Inflammatory macrophage treated with lipopolysaccharide for 4 hours (primary cell): ENCODE results near the gene KLF7.

Experiments
- DNase-seq: peaks from one replicate; pipeline ENCODE4 v3.0.0-alpha.2; 2020

The KLF7 gene

GRCh38 chr2:207148020-207148419, 17.7 kb downstream of the KLF7 start:
- no peak for DNase-seq

- DNase-seq, result peak; percentile 57
Observed at GRCh38 chr2:207144173-207144785, 21.5 kb downstream of the KLF7 start.

- DNase-seq, result peak; percentile 83
Observed at GRCh38 chr2:207143215-207144172, 22.3 kb downstream of the KLF7 start.

GRCh38 chr2:207142461-207142860, 23.3 kb downstream of the KLF7 start:
- DNase-seq, result peak; percentile 73

- peak; percentile 56 for DNase-seq
Observed at GRCh38 chr2:207141386-207141785, 24.4 kb downstream of the KLF7 start.

DNA sequence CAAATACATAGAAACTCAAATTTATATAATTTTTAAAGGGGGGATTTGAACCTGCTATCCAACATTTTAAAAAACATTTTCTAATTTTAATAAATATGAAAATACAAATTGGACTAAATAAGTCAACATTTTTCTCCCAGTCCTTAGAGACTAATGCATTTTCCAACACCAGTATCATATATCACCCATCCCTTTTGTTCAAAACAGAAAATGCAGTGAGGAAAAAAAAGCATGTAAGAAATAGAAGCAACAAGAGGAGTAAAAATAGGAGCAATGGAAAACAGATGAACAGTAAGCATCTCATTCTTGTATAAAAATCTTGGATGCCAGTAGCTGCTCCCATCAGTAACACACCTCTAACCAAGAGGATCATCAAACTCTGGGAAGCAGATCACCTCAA, 25.5 kb downstream of the KLF7 start:
- DNase-seq, result no peak

DNA sequence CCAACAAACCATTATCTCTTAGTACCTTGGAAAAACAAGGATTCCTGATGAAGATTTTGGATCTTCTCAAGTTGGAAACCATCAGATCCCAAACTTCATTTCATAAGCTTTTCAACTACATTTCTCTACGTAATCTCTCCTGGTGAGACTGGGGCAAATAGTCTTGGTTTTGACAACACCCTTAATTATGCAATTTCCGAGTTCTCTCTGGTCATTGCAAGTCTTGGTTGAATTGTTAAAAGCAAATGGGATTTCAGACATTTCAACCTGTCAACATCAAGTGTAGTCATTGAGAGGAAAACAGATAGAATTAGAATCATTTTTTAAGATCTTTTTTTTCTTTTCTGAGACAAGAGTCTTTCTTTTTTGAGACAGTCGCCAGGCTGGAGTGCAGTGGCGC, 26.2 kb downstream of the KLF7 start:
- DNase-seq, result peak; percentile 86

DNA sequence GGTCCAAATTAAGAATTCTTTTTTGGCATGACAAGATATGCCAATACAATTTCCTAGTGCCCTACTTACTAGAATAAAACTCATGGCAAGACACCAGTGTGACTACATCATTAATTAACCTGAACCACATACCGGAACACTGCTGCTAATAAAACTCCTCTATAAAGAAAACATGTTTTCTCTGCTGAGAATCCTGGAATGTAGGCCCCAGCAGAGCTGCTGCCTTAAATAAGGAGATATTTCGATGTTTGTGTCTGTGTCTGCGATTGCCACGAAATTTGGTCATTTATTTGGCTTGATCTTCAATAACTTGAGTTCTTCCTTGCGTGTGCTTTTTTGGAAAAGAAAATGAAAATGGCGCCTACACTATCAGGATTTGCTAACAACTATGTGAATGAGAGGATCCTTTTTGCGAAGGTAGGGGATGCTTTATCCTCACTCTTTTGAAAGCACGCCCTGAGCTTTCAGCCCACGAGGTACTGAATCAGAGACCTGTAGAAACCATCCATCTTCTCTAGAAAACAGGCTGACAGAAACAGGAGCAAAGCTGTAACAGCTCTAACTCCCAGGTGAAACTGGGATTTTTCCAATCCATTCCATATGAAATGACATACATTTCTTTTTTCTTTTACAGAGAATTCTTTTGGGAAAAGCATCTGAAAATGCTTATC, 27.0 kb downstream of the KLF7 start:
- DNase-seq, result no peak

- DNase-seq, result no peak
Observed at GRCh38 chr2:207137596-207138337, 28.0 kb downstream of the KLF7 start.

DNA sequence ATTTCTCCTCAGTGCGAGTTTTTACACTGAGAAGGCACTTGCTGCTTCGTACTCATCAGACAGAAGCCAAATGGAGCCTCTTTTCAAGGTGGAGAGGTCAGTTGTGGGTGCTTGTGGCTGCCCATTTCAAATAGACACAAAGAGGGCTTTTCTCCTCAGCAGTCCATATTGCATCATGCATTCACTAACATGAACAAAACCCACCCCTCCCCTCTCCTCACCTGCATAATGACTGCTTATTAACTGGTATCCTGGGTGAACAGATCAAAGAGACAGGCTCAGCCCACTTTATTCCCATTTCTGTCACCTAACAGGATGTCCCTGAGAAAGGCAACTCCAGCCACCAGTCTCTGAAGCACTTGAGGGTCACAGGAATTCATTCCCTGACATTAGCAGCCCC, 28.9 kb downstream of the KLF7 start:
- DNase-seq, result no peak

DNA sequence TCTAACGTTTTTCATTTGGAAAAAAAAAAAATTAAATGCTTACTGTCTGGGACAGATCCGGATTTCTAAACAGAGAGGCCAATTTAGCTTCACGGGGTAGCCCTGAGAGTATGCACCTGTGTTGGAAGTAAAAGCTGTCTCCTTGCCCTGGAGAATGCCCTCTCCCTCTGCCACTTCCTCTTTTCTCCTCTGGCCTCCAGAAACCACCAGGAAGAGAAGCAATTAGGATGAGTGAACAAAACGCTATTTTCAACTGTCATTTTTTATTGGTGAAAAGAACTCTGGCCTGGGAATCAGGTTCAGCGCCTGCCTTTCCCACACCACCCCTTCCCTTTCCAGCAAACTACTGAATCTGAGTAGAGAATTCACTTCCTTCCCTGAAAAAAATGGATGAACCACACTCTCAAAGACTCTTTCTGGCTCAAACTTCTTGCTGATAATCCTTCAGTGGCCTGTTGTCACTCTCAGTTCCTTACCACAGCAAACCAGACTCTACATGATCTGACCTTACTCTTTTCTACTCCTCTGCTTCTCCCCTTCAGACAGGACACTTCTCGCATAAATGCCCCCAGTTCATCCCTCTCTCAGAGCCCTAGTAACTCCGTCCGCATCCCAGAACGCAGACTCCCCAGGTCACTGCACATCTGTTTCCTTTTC, 29.8 kb downstream of the KLF7 start:
- peak; percentile 40 for DNase-seq

DNA sequence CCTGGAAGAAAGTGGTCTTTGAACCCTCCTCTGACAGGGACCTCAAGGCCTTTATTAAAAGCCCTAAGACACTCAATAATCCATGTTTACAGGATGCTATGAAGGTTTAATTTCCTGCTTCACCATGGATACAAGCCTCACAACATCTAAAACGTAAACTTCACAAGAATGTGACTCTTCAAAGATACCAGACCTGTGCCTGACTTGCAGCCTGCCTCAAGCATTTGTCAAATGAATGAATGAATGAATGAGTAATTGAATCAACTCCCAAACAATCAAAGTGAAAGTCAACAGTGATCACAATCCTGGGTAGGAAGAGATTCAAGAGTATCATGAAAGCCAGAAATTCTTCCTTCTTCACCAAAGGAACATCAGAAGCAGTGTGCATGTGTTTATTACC, 30.4 kb downstream of the KLF7 start:
- no peak for DNase-seq

DNA sequence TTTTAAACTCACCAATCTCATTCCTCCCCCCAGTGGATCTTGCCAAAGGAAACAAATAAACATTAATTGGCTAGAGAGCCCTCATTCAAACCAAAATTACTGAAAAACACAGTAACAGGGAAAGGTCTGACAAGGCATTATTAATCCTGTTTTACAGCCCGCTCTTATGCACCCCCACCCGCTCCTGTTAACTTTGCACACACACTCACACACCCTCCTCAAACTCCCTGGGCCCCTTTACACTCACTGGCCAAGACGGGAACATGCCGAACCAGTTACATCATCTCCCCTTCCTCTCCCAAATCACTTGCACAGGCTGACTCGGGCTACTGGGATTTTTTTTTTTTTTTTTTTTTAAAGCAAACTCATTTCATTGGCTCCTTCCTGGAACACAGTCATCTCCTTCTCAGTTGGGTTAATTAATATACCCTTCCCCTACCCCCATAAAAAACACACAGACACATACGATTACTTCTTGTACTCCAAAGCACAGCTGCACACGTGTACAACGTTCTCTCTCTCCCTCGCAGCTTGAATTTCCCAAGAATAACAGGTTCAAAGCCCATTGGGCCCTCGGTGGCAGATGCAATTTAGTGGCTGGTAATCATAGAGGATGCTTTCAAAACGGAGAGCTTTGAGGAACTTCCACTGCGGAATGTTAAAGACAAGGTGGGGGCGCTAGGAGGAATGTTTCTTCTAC, 31.8 kb downstream of the KLF7 start:
- no peak for DNase-seq

GRCh38 chr2:207133458-207133819, 32.3 kb downstream of the KLF7 start:
- no peak for DNase-seq

- no peak for DNase-seq
Observed at GRCh38 chr2:207132019-207132418, 33.7 kb downstream of the KLF7 start.

GRCh38 chr2:207131594-207131993, 34.2 kb downstream of the KLF7 start:
- peak; percentile 52 for DNase-seq

DNA sequence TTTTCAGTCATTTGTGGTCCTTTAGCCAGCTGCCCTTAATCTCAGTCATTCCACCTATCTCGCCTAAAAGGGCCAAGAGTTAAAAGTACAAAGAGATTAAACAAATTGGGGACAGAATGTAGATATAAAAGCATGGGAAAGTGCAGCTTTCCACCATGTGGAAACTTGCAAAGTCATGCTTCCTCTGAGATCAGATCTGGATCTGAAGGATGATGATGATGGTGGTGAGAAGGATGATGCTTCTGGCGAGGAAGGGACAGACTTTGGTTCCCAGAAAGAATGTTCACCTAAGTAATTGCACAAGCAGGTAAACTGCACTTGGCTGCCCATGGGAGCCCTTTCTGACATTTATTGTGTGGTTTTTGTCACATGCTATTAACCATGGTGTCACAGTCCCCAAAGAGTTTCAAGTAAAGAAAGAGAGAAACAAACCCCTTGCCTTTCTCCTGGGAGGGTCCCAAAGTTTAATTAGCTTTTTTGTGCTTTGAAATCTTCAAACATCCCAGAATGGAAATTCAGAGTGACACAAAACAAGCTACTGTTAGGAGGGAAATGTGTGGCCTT, 34.7 kb downstream of the KLF7 start:
- peak; percentile 30 for DNase-seq

DNA sequence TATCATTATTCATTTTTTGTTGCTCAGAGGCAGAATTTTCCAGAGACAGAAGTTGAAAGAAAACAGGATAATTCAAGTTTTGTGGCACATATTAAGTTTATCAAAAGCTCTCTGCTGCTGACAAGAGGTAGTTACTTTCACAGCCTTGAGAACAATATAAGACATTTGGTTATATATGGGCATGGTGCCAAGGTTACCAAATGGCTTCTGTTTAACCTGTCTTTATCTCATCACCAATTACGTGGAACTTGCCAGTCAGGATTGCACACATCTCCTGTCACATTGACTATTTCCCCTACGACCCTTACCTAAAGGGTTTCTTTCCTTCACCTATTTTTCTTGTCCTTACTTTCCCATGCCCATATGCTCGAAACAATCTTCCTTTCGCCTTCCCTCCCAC, 35.9 kb downstream of the KLF7 start:
- DNase-seq, result no peak

DNA sequence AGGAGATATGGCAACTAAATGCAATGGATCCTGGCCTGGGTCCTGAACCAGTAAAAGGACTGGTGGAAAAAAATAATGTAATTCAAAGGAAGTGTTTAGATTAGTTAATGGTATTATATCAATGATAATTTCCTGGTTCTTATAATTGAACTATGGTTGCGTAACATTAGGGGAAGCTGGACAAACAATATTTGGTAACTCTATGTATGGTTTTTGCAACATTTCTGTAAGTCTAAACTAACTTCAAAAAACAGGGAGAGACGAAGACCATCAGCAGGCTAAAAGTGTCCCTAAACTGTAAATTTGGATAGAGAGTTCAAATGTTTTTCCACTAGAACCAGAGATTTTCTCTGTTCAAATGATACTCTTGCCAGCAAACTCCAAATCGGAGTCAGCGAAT, 36.9 kb downstream of the KLF7 start:
- peak; percentile 82 for DNase-seq

GRCh38 chr2:207126724-207127308, 38.9 kb downstream of the KLF7 start:
- peak; percentile 34 for DNase-seq

DNA sequence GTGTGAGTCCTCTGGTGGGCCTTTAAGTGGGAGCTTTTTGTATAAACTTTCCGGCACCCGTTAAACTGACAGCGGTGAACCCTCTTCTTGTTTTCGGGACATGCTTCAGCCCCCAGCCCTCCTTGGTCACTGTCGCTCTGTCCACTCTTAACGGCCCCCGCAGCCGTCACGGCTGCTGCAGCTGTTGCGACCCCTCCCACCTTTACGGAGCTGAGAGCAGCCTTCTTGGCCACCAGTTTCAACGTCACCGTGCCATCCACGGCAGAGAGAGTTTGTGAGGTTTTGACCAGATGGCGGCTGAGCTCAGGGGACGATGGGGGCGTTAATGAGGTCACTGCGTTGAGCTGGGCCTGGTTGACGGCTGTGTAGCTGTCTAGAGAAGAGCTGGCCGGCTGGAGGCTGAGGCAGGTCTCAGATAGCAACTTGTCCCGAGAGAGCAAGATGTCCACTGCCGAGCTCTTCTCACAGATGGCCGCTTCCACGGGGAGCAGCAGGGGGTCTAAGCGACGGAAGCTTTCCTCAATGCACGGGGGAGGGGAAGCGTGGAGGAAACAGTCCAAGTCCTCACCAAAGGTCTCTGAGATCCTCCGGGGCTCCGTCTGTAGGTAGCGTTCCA, 41.9 kb downstream of the KLF7 start:
- DNase-seq, result no peak
